Adipose tissue (tissue), 3 donors: ENCODE measurements around the gene TMSB10. TPM values are rescaled to one million over a fixed set of nuclear protein-coding genes. Genes with fewer than 3 reads are reported as not detected.

Experiments used
- H3K27ac ChIP-seq: one replicate; pipeline ENCODE4 v1.5.1; 2013; ENCODE audit warnings: low read depth, low read length
- WGBS, 3 donors: extraction: QIAGEN DNeasy Blood & Tissue Kit; methylation state at CpG; one replicate each; pipeline ENCODE4 v1.1.7; 2013; 5-methylcytosine and 5-hydroxymethylcytosine counted together
- polyA plus RNA-seq, 3 donors: library from polyadenylated mRNA; stranded (reverse); fragments of 200-250 nt; gene quantifications; one replicate each; pipeline ENCODE4 v1.2.3, GENCODE V29; 2013
- donor health status: healthy with polysubstance abuse.
- donor health status: Bipolar disorder and iron deficiency.
- donor health status: healthy.

Gene TMSB10
- polyA plus RNA-seq, 3 donors: 430 to 3,614 (median 1,501) TPM

GRCh38 chr2:84954329-84954728, 48.9 kb downstream of the TMSB10 start:
- WGBS, 3 donors: 90 to 95% (median 91%) methylated on average over 5 to 6 of the region's 6 CpGs
- no peak overlapping the region for H3K27ac ChIP-seq

Other genes starting within 250 kb of the TMSB10 start
- 1 to 10 TPM in 2 of 3 donors, under 1 TPM in 1; 0.78 to 2.8 (median 1.1) TPM for gene TRABD2A, start 24.6 kb upstream of the TMSB10 start, polyA plus RNA-seq
- 10 to 100 TPM; 27.6 to 69.2 (median 47.8) TPM for gene KCMF1, start 65.5 kb downstream of the TMSB10 start, polyA plus RNA-seq
- gene TCF7L1, start 227.7 kb downstream of the TMSB10 start, polyA plus RNA-seq: 10 to 100 TPM in 2 of 3 donors, 1 to 10 TPM in 1; 2.4 to 22.3 (median 16.5) TPM